Fibroblast of lung (primary cell): ENCODE measurements around the gene CHRNA10.

Experiments
- EZH2 ChIP-seq: IDR thresholded peaks from 2 replicates; pipeline ENCODE4 v1.5.1; 2012; ENCODE audit warnings: low read length, control low read depth, mild to moderate bottlenecking; ENCODE audit errors: missing control alignments
- TF ChIP-seq, protein P1 (sequence below), 2 donors: IDR thresholded peaks in 1 of 2; conservative IDR thresholded peaks in 1 of 2; 1 replicate in 1 of 2; 2 replicates in 1 of 2; pipeline ENCODE4 v1.5.1; 2011 to 2012; ENCODE audit warnings: low read length in 2 of 2, control low read depth in 1 of 2, inconsistent platforms in 1 of 2, low read depth in 1 of 2, mild to moderate bottlenecking in 1 of 2

DNA sequence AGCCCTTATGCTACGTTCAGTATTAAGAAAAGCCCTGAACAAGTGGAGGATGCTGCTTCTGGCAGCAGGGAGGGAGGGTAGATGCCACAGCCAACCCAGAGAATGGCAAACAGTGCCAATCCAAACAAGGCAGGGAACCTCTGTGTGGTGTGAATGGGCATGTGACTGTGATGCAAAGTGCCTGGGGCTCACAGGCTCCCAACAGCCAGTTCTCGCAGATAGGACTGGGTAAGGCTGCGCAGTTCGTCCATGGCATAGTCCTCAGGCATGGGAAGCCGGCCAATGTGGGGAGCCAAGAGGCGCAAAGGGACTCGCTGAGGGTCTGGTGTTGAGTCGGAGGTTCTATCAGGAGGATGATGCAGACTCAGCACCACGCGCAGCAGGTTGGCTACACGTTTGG lies 4.8 kb upstream of the CHRNA10 start:
- TF ChIP-seq, protein P1, sequence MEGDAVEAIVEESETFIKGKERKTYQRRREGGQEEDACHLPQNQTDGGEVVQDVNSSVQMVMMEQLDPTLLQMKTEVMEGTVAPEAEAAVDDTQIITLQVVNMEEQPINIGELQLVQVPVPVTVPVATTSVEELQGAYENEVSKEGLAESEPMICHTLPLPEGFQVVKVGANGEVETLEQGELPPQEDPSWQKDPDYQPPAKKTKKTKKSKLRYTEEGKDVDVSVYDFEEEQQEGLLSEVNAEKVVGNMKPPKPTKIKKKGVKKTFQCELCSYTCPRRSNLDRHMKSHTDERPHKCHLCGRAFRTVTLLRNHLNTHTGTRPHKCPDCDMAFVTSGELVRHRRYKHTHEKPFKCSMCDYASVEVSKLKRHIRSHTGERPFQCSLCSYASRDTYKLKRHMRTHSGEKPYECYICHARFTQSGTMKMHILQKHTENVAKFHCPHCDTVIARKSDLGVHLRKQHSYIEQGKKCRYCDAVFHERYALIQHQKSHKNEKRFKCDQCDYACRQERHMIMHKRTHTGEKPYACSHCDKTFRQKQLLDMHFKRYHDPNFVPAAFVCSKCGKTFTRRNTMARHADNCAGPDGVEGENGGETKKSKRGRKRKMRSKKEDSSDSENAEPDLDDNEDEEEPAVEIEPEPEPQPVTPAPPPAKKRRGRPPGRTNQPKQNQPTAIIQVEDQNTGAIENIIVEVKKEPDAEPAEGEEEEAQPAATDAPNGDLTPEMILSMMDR (conservative IDR thresholded peaks at IDR 0.05 in 1 of 2, IDR thresholded peaks at IDR 0.05 in 1 of 2; ENCODE audit: low read depth in 1 of 2, low read length in 2 of 2): no peak
- no peak for TF ChIP-seq EZH2
